Measurements from ENCODE around the gene XRRA1.
"Not testable (repeated sequence)": the region's sequence is repeated elsewhere in the genome, so short reads cannot be mapped to it uniquely, and the experiment has no call there.

XRRA1 gene

GRCh38 chr11:74839446-74839845 is 109.4 kb downstream of the XRRA1 start:
- TF ChIP-seq CTCF (IDR thresholded peaks at IDR 0.05; ENCODE audit: low read depth, low read length) = no peak
- Histone ChIP-seq H3K27me3 (ENCODE audit: insufficient read depth, low read depth, severe bottlenecking) (no peaks in the 10 kb centered on the region), H3K36me3 (peaks cover 76% of the 10 kb centered on the region), H3K27ac (no peak overlapping the region), H3K4me3 (ENCODE audit: low read depth, low read length) (no peak overlapping the region), H3K9me3 (ENCODE audit: severe bottlenecking) (no peaks in the 10 kb centered on the region)
- DNase-seq = no peak

GRCh38 chr11:74838188-74838587 is 110.7 kb downstream of the XRRA1 start:
- Histone ChIP-seq H3K27ac (no peak overlapping the region), H3K36me3 (peaks cover 64% of the 10 kb centered on the region), H3K27me3 (ENCODE audit: insufficient read depth, low read depth, severe bottlenecking) (no peaks in the 10 kb centered on the region), H3K4me3 (ENCODE audit: low read depth, low read length) (no peak overlapping the region), H3K9me3 (ENCODE audit: severe bottlenecking) (no peaks in the 10 kb centered on the region)
- no peak for TF ChIP-seq CTCF (IDR thresholded peaks at IDR 0.05; ENCODE audit: low read depth, low read length)
- no peak for DNase-seq

- no peak for TF ChIP-seq CTCF (IDR thresholded peaks at IDR 0.05; ENCODE audit: low read depth, low read length)
- Histone ChIP-seq H3K27ac (no peak overlapping the region), H3K9me3 (ENCODE audit: severe bottlenecking) (no peaks in the 10 kb centered on the region), H3K36me3 (peaks cover 56% of the 10 kb centered on the region), H3K4me3 (ENCODE audit: low read depth, low read length) (no peak overlapping the region), H3K27me3 (ENCODE audit: insufficient read depth, low read depth, severe bottlenecking) (no peaks in the 10 kb centered on the region)
- DNase-seq = no peak
Measured at GRCh38 chr11:74837191-74837590, 111.7 kb downstream of the XRRA1 start.

- Histone ChIP-seq H3K27me3 (ENCODE audit: insufficient read depth, low read depth, severe bottlenecking) (no peaks in the 10 kb centered on the region), H3K9me3 (ENCODE audit: severe bottlenecking) (peaks cover 19% of the 10 kb centered on the region), H3K36me3 (peaks cover 49% of the 10 kb centered on the region), H3K4me3 (ENCODE audit: low read depth, low read length) (no peak overlapping the region), H3K27ac (no peak overlapping the region)
- no peak for DNase-seq
- TF ChIP-seq CTCF (IDR thresholded peaks at IDR 0.05; ENCODE audit: low read depth, low read length) = no peak
Measured at GRCh38 chr11:74826901-74827300, 122.0 kb downstream of the XRRA1 start.

- DNase-seq; H3K27me3 ChIP-seq (ENCODE audit: insufficient read depth, low read depth, severe bottlenecking); H3K4me3 ChIP-seq (ENCODE audit: low read depth, low read length); H3K27ac ChIP-seq: not testable (repeated sequence)
- H3K36me3 ChIP-seq = peaks cover 53% of the 10 kb centered on the region
- H3K9me3 ChIP-seq (ENCODE audit: severe bottlenecking) = peaks cover 19% of the 10 kb centered on the region
Measured at GRCh38 chr11:74825596-74825995, 123.3 kb downstream of the XRRA1 start.

- Histone ChIP-seq H3K9me3 (ENCODE audit: severe bottlenecking) (peaks cover 19% of the 10 kb centered on the region), H3K4me3 (ENCODE audit: low read depth, low read length) (no peak overlapping the region), H3K36me3 (peaks cover 52% of the 10 kb centered on the region), H3K27ac (no peak overlapping the region), H3K27me3 (ENCODE audit: insufficient read depth, low read depth, severe bottlenecking) (no peaks in the 10 kb centered on the region)
- TF ChIP-seq CTCF (IDR thresholded peaks at IDR 0.05; ENCODE audit: low read depth, low read length) = no peak
- no peak for DNase-seq
Measured at GRCh38 chr11:74824285-74824982, 124.5 kb downstream of the XRRA1 start.
